UCSD-AML1 (cell line): ENCODE measurements around the gene ANKRD40CL.
"Not testable (repeated sequence)": the region's sequence is repeated elsewhere in the genome, so short reads cannot be mapped to it uniquely, and the experiment has no call there.

Source experiments
- DNase-seq: peaks from one replicate; lab custom pipeline; 2025; ENCODE audit not compliant: unreplicated experiment; lab: John Stamatoyannopoulos, UW

Gene ANKRD40CL

GRCh38 chr17:50767446-50767845 is at the start of gene ANKRD40CL:
Gene ANKRD40CL (minus strand): TSS chr17:50767518. CDS start chr17:50766913, 605 bp downstream.
- DNase-seq, result no peak

- DNase-seq, result no peak
Observed at GRCh38 chr17:50816271-50816670, 49.0 kb upstream of the ANKRD40CL start.

GRCh38 chr17:50815400-50815799 is 48.1 kb upstream of the ANKRD40CL start:
- no peak for DNase-seq

GRCh38 chr17:50813583-50813982 is 46.3 kb upstream of the ANKRD40CL start:
- no peak for DNase-seq

GRCh38 chr17:50808888-50809287 is 41.6 kb upstream of the ANKRD40CL start:
- no peak for DNase-seq

GRCh38 chr17:50808413-50808812 is 41.1 kb upstream of the ANKRD40CL start:
- no peak for DNase-seq

GRCh38 chr17:50807675-50808074 is 40.4 kb upstream of the ANKRD40CL start:
- DNase-seq, result no peak

GRCh38 chr17:50807009-50807408 is 39.7 kb upstream of the ANKRD40CL start:
- no peak for DNase-seq

GRCh38 chr17:50806141-50806643 is 38.9 kb upstream of the ANKRD40CL start:
- no peak for DNase-seq

GRCh38 chr17:50805486-50805885 is 38.2 kb upstream of the ANKRD40CL start:
- DNase-seq, result no peak

- DNase-seq, result not testable (repeated sequence)
Observed at GRCh38 chr17:50804749-50805475, 37.6 kb upstream of the ANKRD40CL start.

- no peak for DNase-seq
Observed at GRCh38 chr17:50803676-50804075, 36.4 kb upstream of the ANKRD40CL start.

GRCh38 chr17:50802609-50803571 is 35.6 kb upstream of the ANKRD40CL start:
- no peak for DNase-seq

- DNase-seq, result no peak
Observed at GRCh38 chr17:50800196-50800700, 32.9 kb upstream of the ANKRD40CL start.

GRCh38 chr17:50799582-50799981 is 32.3 kb upstream of the ANKRD40CL start:
- no peak for DNase-seq

GRCh38 chr17:50798424-50799288 is 31.3 kb upstream of the ANKRD40CL start:
- no peak for DNase-seq

GRCh38 chr17:50797135-50797810 is 30.0 kb upstream of the ANKRD40CL start:
- no peak for DNase-seq

- no peak for DNase-seq
Observed at GRCh38 chr17:50794361-50794760, 27.0 kb upstream of the ANKRD40CL start.

- DNase-seq, result no peak
Observed at GRCh38 chr17:50793007-50793406, 25.7 kb upstream of the ANKRD40CL start.

- DNase-seq, result no peak
Observed at GRCh38 chr17:50792132-50792531, 24.8 kb upstream of the ANKRD40CL start.
